COLO668 (cell line): ENCODE results near the gene NSL1.
"Not testable (repeated sequence)": the region's sequence is repeated elsewhere in the genome, so short reads cannot be mapped to it uniquely, and the experiment has no call there.

ENCODE experiments used
- DNase-seq: peaks from one replicate; lab custom pipeline; 2025; ENCODE audit not compliant: unreplicated experiment; lab: John Stamatoyannopoulos, UW

NSL1 gene

DNA sequence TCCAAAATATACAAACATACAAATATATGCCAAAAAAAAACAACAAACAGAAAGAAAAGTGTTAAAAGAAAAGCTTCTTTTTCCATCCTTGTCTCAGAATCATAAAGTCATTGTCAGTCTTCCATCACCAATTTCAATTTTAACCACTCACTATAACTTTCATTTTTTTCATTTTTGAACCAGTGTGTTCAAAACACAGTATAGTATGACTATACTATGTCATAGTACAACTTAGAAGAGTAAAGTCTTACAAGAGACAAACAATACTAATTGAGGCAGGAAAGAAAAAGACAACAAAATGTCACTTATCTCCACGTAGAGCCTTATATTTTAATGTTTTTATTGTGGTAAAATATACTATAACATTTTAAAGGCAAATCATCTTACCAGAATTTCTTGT lies 7.6 kb downstream of the NSL1 start:
- no peak for DNase-seq

DNA sequence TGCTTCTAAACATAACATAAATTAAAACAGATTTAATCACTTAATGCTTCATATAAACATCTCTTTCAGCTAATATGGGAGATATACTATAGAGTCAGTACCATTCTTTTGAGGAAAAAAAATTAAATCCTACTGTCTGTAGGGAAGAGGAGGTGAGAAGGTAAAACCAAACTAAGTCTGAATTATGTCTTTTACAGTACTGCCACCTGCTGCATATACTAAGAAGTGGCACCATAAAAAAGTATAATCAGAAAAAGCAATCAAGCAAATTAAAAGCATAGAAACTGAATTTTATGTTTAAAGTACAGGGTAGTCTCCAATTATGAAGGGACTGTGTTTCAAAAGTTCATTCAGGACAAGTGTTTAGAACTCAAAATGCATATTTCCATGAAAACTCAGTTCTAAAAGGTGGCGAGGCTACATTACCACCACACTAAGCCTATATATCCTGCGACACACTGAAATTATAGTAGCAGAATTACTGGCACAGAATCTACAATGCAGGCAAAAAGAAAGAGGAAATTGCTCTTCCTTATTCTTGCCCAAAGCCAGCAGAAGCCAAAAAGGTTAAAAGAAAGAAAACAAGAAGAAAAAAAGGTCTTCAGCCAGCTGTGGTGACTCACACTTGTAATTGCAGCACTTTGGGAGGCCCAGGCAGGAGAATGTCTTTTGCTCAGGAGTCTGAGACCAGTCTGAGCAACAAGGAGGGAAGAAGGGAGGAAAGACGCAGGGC lies 9.0 kb downstream of the NSL1 start:
- no peak for DNase-seq

DNA sequence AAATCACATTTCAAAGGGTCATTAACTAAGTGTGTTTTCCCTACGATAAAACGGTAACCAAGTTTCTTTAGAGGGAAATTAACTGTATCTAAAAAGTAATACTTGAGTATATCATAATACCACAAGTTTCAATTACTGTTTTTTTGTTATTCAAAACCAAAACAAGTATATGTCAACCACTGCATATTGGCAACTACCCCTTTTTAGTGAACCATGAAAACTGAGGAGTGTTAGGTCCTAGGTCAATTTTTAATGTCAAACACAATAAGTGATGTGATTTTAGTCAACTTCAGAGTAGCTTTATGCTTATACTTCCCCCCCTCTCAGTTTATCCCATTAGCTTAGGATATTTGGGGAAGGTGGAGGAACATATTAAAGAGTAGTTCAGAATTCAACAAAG lies 10.4 kb downstream of the NSL1 start:
- no peak for DNase-seq

DNA sequence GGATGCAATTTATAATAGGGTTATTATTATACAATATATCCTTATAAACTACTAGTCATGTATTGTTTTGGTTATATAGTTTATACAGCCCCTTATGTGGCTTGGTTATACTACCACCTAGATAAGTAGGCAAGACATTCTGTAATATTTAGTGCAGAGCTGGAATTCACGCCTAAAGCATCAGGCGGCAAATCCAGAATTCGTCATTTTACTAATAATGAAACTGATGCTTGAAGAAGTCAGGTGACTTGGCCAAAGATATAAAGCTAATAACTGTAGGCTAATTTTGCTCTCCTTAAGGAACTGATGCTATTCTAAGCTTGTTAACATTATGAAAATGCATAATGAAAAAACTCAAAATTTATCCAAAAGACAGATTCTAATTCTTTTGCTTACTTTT lies 10.8 kb downstream of the NSL1 start:
- DNase-seq: no peak

DNA sequence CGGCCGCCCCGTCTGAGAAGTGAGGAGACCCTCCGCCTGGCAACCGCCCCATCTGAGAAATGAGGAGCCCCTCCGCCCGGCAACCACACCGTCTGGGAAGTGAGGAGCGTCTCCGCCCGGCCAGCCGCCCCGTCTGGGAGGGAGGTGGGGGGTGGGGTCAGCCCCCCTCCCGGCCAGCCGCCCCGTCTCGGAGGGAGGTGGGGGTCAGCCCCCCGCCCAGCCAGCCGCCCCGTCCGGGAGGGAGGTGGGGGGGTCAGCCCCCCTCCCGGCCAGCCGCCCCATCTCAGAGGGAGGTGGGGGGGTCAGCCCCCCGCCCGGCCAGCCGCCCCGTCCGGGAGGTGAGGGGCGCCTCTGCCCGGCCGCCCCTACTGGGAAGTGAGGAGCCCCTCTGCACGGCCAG lies 12.5 kb downstream of the NSL1 start:
- DNase-seq: not testable (repeated sequence)

DNA sequence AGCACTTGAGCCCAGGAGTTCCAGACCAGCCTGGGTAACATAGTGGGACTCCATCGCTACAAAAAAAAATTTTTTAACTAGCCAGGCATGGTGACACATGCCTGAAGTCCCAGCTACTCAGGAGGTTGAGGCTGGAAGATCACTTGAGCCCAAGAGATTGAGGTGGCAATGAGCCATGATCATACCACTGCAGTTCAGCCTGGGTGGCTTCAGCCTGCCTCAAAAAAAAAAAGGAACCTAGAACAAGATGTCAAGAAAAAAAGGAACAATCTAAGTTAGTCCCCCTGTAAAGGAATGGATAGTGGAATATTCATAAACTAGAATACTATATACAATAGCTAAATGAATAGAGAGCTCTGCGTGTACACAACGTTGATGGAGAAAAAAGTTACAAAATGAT lies 14.4 kb downstream of the NSL1 start:
- DNase-seq: no peak

DNA sequence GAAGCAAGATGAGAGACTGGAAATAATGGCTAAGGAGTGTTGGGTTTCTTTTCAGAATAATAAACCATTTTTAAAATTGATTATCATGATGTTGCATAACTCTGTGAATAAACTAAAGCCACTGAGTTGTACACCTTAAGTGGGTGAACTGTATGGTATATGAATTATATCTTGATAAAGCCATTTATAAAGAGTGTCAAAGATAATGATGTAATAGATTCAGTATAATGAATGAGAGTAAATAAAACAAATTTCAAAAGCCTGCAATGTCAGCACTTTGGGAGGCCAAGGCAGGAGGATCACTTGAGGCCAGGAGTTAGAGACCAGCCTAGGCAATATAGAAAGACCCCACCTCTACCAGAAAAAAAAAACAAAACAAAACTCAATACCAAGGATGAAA lies 16.3 kb downstream of the NSL1 start:
- no peak for DNase-seq

DNA sequence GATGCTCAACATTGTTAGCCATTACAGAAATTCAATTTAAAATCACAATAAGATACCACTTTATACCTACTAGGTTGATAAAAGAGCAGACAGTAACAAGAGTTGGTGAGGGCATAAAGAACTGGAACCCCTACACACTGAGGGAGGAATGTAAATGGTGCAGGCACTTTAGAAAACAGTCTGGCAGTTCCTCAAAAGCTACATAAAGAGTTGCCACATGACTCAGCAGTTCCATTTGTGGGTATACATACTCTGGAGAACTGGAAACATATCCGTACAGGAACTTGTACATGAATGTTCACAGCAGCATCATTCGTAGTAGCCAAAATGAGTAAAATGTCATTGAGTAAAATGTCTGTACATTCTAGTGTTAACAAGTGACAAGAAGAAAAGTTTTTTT lies 17.0 kb downstream of the NSL1 start:
- no peak for DNase-seq

DNA sequence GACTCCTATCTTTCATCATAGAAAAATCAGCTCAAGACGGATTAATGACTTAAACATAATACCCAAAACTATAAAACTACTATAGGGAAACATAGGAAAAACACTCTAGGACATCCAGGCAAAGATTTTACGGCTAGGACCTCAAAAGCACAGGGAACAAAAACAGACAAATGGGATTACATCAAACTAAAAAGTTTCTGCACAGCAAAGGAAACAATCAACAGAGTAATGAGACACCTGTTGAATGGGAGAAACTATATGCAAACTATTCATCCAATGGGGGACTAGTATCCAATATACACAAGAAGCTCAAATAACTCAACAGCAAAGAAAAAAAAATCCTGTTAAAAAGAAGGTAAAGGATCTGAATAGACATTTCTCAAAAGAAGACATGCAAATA lies 18.6 kb downstream of the NSL1 start:
- no peak for DNase-seq

DNA sequence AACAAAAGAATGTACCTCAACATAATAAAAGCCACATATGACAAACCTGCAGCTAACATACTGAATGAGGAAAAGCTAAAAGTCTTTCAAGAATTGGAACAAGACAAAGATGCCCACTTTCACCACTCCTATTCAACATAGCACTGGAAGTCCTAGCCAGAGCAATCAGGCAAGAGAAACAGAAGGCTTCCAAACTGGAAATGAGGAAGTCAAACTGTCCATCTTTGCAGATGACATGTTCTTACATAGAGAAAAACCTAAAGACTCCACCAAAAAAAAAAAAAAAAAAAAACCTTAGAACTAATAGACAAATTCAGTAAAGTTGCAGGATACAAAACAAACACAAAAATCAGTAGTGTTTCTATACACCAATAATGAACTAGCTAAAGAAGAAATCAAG lies 20.2 kb downstream of the NSL1 start:
- no peak for DNase-seq

DNA sequence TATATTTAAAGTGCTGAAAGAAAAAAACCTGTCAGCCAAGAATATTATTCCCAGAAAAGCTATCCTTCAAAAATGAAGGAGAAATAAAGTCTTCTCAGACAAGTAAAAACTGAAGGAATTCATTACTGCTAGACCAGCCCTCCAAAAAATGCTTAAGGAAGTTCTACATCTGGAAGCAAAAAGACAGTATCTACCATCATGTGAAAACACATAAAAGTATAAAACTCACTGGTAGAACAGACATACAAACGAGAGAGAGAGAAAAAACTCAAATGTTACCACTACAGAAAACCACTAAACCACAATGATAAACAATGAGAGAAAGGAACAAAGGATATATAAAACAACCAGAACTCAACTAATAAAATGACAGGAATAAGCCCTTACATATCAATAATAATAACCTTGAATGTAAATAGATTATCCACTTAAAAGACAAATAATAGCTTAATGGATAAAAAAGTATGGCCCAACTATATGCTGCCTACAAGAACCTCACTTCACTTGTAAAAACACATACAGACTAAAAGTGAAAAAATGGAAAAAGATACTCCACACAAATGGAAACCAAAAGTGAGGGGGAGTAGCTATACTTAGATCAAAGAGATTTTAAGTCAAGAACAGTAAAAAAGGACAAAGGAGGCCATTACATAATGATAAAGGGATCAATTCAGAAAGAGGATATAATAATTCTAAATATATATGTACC lies 22.0 kb downstream of the NSL1 start:
- DNase-seq: no peak

DNA sequence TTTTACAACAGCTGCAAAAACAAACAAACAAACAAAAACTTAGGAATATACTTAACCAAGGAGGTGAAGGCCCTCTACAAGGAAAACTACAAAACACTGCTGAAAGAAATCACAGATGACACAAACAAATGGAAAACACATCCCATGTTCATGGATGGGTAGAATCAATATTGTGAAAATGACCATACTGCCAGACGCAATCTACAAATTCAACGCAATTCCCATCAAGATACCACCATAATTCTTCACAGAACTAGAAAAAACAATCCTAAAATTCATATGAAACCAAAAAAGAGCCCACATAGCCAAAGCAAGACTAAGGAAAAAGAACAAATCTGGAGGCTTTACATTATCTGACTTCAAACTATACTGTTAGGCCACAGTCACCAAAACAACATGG lies 24.8 kb downstream of the NSL1 start:
- not testable (repeated sequence) for DNase-seq

DNA sequence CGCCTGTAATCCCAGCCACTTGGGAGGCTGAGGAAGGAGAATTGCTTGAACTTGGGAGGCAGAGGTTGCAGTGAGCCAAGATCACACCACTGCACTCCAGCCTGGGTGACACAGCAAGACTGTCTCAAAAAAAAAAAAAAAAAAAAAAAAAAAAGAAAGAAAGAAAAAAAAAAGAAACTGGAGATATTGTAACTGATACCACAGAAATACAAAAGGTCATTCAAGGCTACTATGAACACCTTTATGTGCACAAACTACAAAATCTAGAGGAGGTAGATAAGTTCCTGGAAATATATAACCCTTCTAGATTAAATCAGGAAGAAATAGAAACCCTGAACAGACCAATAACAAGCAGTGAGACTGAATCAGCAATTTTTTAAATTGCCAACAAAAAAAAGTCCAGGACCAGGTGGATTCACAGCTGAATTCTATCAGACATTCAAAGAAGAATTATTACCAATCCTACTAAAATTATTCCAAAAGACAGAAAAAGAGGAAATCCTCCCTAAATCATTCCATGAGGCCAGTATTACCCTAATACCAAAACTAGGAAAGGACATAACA lies 26.8 kb downstream of the NSL1 start:
- not testable (repeated sequence) for DNase-seq

DNA sequence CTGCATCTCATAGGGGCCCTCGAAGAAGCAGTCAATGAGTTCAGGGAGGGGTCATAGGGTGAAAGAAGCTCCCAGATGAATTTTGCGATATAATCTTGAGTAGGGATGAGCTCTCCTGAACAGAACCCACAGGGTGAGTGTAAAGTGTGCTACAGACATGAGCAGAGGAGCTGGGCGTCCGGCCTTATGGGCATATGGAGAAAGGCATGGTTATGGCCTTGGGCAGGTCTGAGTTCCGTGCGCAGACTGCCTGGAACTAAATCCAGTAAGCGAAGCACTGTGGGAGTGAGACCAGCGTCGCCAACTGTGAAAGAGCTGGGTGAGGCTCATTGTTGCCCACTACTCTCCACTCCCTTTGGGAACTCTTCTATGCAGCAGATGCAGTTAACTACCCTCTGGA lies 28.7 kb downstream of the NSL1 start:
- DNase-seq: no peak

DNA sequence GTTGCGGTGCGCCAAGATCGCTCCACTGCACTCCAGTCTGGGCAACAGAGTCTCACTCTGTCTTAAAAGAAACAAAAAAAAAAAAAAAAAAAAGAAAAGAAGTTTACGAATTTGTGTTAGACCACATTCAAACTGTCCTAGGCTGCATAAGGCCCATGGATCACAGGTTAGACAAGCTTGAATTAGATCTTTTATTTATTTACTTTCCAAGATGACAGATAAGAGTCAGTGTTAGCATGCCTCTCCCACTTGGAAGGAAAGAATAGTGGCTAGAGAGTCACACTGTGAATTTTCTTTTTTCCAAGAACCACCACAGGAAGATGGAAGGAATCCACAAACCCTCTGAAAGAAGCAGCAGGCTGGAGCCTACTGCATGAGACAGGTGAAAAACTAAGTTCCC lies 29.3 kb downstream of the NSL1 start:
- DNase-seq: no peak

DNA sequence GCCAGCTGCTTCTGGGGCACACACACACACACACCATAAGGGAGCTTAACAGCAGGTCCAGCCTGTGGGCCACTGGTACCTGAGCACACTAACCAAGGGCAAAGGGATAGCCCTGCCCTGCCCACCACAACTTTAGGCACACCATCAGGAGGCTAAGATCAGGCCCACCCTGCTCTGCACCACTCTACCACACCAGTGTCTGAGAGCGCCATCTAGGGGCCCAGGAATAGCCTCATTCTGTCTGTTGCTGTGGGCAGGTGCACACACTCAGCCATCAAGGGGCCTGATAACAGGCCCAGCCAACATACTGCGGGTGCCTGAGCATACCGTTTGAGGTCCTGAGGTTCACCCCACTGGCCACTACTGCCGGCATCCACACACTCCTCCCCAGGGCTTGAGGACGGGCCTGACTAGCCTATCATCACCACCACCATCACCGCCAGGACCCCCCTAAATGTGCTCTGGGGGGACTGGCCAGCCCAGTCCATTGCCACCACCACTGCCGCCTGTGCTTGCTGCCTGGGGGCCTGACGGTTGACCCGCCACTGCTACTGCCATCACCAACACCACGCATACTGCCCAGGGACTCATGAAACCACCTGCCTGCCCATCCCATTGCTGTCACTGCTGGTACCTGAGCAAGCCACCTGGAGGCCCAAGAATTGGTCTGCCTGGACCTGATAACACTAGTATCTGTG lies 31.3 kb downstream of the NSL1 start:
- peak; percentile 37 for DNase-seq

DNA sequence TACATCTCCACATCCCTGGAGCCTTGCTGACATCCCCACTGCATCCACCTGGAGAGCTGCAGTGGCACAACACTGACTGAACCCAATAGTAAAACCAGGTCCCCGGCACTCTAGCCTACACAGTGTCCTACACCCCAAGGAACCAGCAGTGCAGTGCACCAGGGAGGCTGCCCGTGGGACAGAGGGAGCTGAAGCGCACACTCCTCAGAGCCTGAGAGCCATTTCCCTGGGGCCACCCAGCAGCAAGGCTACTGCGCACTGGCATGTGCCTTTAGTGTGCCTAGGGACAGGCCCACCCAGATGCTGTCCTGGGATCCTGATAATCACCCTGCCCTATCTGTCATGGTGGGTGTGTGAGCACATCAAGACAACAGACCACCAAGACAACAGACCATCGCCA lies 31.9 kb downstream of the NSL1 start:
- no peak for DNase-seq

DNA sequence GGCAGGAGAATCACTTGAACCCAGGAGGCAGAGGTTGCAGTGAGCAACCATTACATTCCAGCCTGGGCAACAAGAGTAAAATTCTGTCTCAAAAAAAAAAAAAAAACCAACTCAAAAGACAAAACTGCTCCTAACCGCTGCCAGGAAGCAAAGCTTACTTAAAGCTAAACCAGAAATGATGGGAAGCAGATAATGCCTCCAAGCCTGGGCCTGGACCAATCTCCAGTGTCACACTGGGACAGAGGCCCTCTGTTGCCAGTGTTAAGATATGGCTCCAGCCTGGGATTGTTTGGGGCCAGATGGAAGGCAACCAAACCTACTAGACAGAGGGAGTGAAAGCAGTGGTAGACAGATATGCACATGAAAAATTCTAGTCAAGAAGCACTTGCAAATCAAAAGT lies 36.9 kb downstream of the NSL1 start:
- no peak for DNase-seq

DNA sequence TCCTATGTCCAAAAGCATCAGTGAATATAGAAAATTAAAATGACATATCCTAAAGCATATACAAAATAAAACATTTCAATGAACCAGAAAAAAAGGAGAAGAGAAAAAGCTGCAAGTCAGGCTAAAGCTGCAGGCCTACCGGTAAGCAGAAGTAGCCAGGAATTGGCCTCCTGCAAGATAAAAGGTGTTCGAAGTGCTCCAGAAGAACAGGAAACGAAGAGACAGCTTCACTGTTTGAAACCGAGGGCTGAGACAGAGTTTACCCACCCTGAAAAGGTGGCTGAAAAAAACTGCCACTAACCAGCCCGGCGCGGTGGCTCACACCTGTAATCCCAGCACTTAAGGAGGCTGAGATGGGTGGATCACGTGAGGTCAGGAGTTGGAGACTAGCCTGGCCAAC lies 37.4 kb downstream of the NSL1 start:
- no peak for DNase-seq

DNA sequence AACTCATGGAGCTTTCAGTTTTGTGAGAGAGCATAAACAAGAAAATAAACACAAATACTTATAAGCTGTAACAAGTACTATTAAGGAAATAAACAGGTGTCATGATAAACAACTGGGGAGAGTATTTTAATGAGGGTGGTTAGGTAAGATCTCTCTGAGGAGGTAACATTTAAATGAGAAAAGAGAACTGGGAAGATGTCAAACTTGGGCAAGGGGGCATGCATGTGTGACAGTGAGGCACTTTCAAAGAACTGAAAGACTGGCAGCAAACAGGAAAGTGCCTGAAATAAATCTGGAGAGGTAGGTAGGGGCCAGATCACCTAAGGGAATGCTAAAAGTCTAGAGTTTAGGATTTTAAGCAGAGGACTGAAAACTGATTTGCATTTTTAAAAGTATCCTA lies 37.8 kb downstream of the NSL1 start:
- no peak for DNase-seq

DNA sequence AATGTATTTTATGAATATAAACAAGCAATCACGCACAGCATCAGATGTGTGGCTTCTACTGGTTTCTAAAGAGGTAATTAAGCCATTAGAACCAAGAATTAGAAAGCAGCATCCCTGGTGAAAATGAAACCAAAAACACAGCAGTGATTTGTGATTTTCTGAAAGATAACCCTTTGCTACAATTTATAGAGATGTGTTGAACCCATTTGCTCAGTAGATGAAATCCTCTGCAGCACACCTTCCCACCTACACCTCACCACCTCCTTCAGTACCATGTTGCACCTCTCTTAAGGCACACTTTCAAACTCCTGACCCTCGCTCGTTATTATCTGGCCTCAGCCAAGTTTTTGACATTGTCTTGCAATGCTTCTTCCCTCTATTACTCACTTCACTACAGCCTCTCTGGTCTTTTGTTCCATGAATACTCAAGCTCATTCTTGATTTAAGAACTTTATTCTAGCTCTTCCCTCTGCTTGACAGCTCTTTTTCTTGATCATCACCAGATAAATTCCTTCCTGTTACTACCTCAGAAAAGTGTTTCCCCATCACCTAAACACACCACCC lies 38.6 kb downstream of the NSL1 start:
- DNase-seq: no peak
